ENCODE measurements around the gene SNX5. TPM values are rescaled to one million over a fixed set of nuclear protein-coding genes. Genes with fewer than 3 reads are reported as not detected.

The SNX5 gene
- total and polyA plus RNA-seq, 2 of the 13 experiments (the other 11 are each of a cell fraction or from before 2014, with no cell fraction given): 664 to 1,040 TPM

DNA sequence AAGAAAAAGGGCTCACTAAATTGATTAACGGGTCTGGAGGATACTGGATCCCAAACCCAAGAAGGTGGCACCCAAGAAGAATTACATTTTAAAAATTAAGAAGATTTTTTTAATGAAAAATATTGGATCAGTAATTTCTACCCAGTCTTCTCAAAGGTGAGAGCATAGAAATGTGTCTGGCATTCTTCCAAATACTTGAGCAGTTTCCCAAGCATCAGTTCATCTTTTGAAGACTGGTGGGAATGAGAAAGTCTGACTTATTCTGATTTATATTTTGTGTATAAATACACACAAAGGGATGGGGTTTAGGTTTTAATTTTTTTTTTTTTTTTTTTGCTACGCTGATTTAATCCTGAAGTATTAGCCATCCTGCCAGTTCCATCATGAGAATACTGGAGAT lies 3.5 kb upstream of the SNX5 start:
- Histone ChIP-seq H3K4me3 (replicated peaks in 1 of 3; ENCODE audit: insufficient read depth in 1 of 3, low read depth in 2 of 3, low read length in 3 of 3) (peak overlapping the region; percentile 82 to 89 (median 89); a peak in 5 of 6 replicates), H3K4me1 (ENCODE audit: insufficient read depth, low read length) (peaks cover 59% of the 10 kb centered on the region), H3K27ac (ENCODE audit: extremely low read length, insufficient read depth, low read length) (peak overlapping the region; percentile 97), H3K9ac (ENCODE audit: insufficient read depth, low read depth, low read length) (peak overlapping the region; percentile 99), H4K20me1 (ENCODE audit: insufficient read depth, low read length) (peaks cover 2% of the 10 kb centered on the region; the same call in 1 of the 2 replicates), H3K4me2 (ENCODE audit: low read depth, low read length) (peak overlapping the region; percentile 85), H2AFZ (ENCODE audit: low read length) (no peak overlapping the region), H3K79me2 (ENCODE audit: insufficient read depth, low read length) (peaks cover 93% of the 10 kb centered on the region), H3K36me3 (replicated peaks in 1 of 2; ENCODE audit: control insufficient read depth in 1 of 2, insufficient read depth in 2 of 2, low read length in 2 of 2) (peaks cover 5 to 19% of the 10 kb centered on the region in 2 experiments), H3K9me3 (ENCODE audit: low read length) (no peaks in the 10 kb centered on the region), H3K27me3 (ENCODE audit: control insufficient read depth in 1 of 2, insufficient read depth in 2 of 2, low read length in 2 of 2) (no peaks in the 10 kb centered on the region; a peak in 1 of 5 replicates)
- no peak for ATAC-seq
- no TSS peak for BruUV-seq (replicated peaks)
- TF ChIP-seq ELF3 (CRISPR knock-in tag; IDR thresholded peaks at IDR 0.05) (peak; percentile 1; the same call in 1 of the 2 replicates), PHF5A (CRISPR knock-in tag; IDR thresholded peaks at IDR 0.05; ENCODE audit: low read depth, unreplicated experiment) (no peak), SIN3A (IDR thresholded peaks at IDR 0.05; ENCODE audit: borderline replicate concordance, low read depth, low read length) (no peak), U2AF1 (optimal IDR thresholded peaks at IDR 0.05; ENCODE audit: low read depth, low read length) (no peak), ZSCAN31 (CRISPR knock-in tag; IDR thresholded peaks at IDR 0.05; ENCODE audit: low read depth) (0 out of 2 replicates have a peak, but pooled peaks have one; percentile 45)
- intact Hi-C loops (cut with micrococcal nuclease; ENCODE audit: unreplicated experiment) (no loop called here), in situ Hi-C loops (cut with HindIII; ENCODE audit: extremely low pct_ligation_motif_present, low pct_unique_long_range_greater_than_20kb) (no loop called here)
- FAIRE-seq: no peak
- no peak for DNase-seq (ENCODE audit: low spot score)
- WGBS (ENCODE audit: low lambda C conversion rate): 39% methylated on average over 2 of the region's 2 CpGs
- ChIA-PET POLR2A (interaction anchor here (1.3 to 7.3 kb wide), 2 partner anchors 14 kb away, joined by 5 to 114 read pairs; no protein-coding TSS in a partner anchor), CTCF (ENCODE audit: low intra/inter-chr PET ratio, low total read pairs) (no interaction called here)

DNA sequence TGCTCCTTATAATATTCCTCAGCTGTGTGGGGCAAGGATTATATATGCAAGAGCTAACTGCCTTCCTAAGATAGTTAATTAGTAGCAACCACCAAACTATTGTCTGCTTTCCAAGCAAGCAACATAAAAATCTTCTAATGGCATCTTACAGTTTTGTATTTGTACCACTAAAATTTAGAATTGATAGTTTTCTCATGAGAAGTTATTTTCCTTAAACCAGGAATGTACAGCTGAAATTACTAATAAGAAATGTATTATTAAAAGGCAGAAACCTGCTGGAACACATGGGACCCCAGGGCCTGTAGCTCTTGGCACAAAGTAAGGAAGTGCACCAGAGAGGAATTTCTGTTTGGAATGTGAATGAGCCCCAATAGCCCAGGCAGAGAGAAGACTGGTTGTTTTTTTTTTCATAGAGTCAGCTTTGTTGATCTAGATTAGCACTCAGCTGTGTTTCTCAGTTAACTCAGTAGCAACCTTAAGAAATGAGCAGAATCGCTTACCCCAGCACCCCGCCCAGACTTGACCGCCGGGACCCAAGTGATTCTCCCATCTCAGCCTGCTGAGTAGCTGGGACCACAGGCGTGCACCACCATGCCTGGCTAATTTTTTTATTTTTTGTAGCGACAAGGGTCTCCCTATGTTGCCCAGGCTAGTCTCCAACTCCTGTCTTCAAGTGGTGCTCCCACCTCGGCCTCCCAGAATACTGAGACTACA lies 2.9 kb upstream of the SNX5 start:
- peaks cover 5 to 13% of the 10 kb centered on the region in 2 experiments for H3K36me3 ChIP-seq (replicated peaks in 1 of 2; ENCODE audit: control insufficient read depth in 1 of 2, insufficient read depth in 2 of 2, low read length in 2 of 2)
- no TSS peak for BruUV-seq (replicated peaks)
- H3K9me3 ChIP-seq (ENCODE audit: low read length): no peaks in the 10 kb centered on the region
- H3K4me3 ChIP-seq (replicated peaks in 1 of 3; ENCODE audit: insufficient read depth in 1 of 3, low read depth in 2 of 3, low read length in 3 of 3): peak overlapping the region; percentile 82 to 89 (median 89)
- intact Hi-C loops (cut with micrococcal nuclease; ENCODE audit: unreplicated experiment): no loop called here
- FAIRE-seq: no peak
- H3K27ac ChIP-seq (ENCODE audit: extremely low read length, insufficient read depth, low read length): peak overlapping the region; percentile 97
- ATAC-seq: peak; percentile 10; the same call in 2 of the 3 replicates
- H3K27me3 ChIP-seq (ENCODE audit: control insufficient read depth in 1 of 2, insufficient read depth in 2 of 2, low read length in 2 of 2): no peaks in the 10 kb centered on the region; a peak in 1 of 5 replicates
- whole genome bisulfite sequencing (ENCODE audit: low lambda C conversion rate): 8% methylated on average over 7 of the region's 7 CpGs
- peak overlapping the region; percentile 85 for H3K4me2 ChIP-seq (ENCODE audit: low read depth, low read length)
- peak; percentile 80 for DNase-seq (ENCODE audit: low spot score)
- in situ Hi-C loops (cut with HindIII; ENCODE audit: extremely low pct_ligation_motif_present, low pct_unique_long_range_greater_than_20kb): no loop called here
- H3K79me2 ChIP-seq (ENCODE audit: insufficient read depth, low read length): peaks cover 95% of the 10 kb centered on the region
- H3K4me1 ChIP-seq (ENCODE audit: insufficient read depth, low read length): peaks cover 57% of the 10 kb centered on the region
- ChIA-PET CTCF (ENCODE audit: low intra/inter-chr PET ratio, low total read pairs) (no interaction called here), POLR2A (interaction anchor here (0.6 to 7.3 kb wide), 5 partner anchors 13 to 317 kb away, joined by 3 to 114 read pairs (median 5); partner anchors contain the start of gene ZNF133)
- H4K20me1 ChIP-seq (ENCODE audit: insufficient read depth, low read length): peaks cover 8% of the 10 kb centered on the region
- H2AFZ ChIP-seq (ENCODE audit: low read length): no peak overlapping the region
- H3K9ac ChIP-seq (ENCODE audit: insufficient read depth, low read depth, low read length): peak overlapping the region; percentile 99
- TF ChIP-seq SMAD3 (CRISPR knock-in tag; IDR thresholded peaks at IDR 0.05) (no peak), MATR3 (CRISPR knock-in tag; IDR thresholded peaks at IDR 0.05) (no peak), KDM2A (CRISPR knock-in tag; IDR thresholded peaks at IDR 0.05; ENCODE audit: borderline replicate concordance, low read depth) (0 out of 2 replicates have a peak, but pooled peaks have one; percentile 29), JUN (CRISPR knock-in tag; IDR thresholded peaks at IDR 0.05) (no peak), CBX5 (CRISPR knock-in tag; IDR thresholded peaks at IDR 0.05; ENCODE audit: borderline replicate concordance) (no peak), ZNF792 (CRISPR knock-in tag; IDR thresholded peaks at IDR 0.05) (0 out of 2 replicates have a peak, but pooled peaks have one; percentile 17), ZZZ3 (CRISPR knock-in tag; IDR thresholded peaks at IDR 0.05; ENCODE audit: borderline replicate concordance) (no peak), EEA1 (CRISPR knock-in tag; IDR thresholded peaks at IDR 0.05; ENCODE audit: borderline replicate concordance) (no peak)
- TF ChIP-seq, protein P1, sequence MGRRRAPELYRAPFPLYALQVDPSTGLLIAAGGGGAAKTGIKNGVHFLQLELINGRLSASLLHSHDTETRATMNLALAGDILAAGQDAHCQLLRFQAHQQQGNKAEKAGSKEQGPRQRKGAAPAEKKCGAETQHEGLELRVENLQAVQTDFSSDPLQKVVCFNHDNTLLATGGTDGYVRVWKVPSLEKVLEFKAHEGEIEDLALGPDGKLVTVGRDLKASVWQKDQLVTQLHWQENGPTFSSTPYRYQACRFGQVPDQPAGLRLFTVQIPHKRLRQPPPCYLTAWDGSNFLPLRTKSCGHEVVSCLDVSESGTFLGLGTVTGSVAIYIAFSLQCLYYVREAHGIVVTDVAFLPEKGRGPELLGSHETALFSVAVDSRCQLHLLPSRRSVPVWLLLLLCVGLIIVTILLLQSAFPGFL (CRISPR knock-in tag; IDR thresholded peaks at IDR 0.05): no peak
- TF ChIP-seq, protein P2, sequence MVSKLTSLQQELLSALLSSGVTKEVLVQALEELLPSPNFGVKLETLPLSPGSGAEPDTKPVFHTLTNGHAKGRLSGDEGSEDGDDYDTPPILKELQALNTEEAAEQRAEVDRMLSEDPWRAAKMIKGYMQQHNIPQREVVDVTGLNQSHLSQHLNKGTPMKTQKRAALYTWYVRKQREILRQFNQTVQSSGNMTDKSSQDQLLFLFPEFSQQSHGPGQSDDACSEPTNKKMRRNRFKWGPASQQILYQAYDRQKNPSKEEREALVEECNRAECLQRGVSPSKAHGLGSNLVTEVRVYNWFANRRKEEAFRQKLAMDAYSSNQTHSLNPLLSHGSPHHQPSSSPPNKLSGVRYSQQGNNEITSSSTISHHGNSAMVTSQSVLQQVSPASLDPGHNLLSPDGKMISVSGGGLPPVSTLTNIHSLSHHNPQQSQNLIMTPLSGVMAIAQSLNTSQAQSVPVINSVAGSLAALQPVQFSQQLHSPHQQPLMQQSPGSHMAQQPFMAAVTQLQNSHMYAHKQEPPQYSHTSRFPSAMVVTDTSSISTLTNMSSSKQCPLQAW (CRISPR knock-in tag; IDR thresholded peaks at IDR 0.05): no peak
